Fibroblast of lung (primary cell): ENCODE measurements around the gene HPSE2. TPM values are rescaled to one million over a fixed set of nuclear protein-coding genes. Genes with fewer than 3 reads are reported as not detected.
"Not testable (repeated sequence)": the region's sequence is repeated elsewhere in the genome, so short reads cannot be mapped to it uniquely, and the experiment has no call there.

ENCODE experiments used
- DNase-seq, 2 donors: peaks; one replicate each; pipeline versions ENCODE4 v3.0.0 to v3.0.0-alpha.2; 2010; ENCODE audit warnings: low read depth in 2 of 2
- H2AFZ ChIP-seq: 2 replicates; pipeline ENCODE4 v1.5.1; 2012; ENCODE audit warnings: low read length, control low read depth, inconsistent platforms
- H3K27ac ChIP-seq: 2 replicates; pipeline ENCODE4 v1.5.1; 2011; ENCODE audit warnings: low read length, control low read depth; ENCODE audit not compliant: insufficient read depth
- H3K27me3 ChIP-seq: 2 replicates; pipeline ENCODE4 v1.5.1; 2011; ENCODE audit warnings: mild to moderate bottlenecking, low read length; ENCODE audit not compliant: control insufficient read depth, insufficient read depth
- H3K36me3 ChIP-seq: 2 replicates; pipeline ENCODE4 v1.5.1; 2011; ENCODE audit warnings: low read length; ENCODE audit not compliant: control insufficient read depth, insufficient read depth
- H3K4me1 ChIP-seq: 2 replicates; pipeline ENCODE4 v1.5.1; 2011; ENCODE audit warnings: low read length; ENCODE audit not compliant: control insufficient read depth, insufficient read depth; ENCODE audit errors: extremely low read depth
- H3K4me2 ChIP-seq: 2 replicates; pipeline ENCODE4 v1.5.1; 2011; ENCODE audit warnings: low read length, control low read depth; ENCODE audit not compliant: insufficient read depth; ENCODE audit errors: extremely low read depth
- H3K4me3 ChIP-seq, 4 experiments: fragments of 200-600 bp in 1 of 4; sonication (generic) in 1 of 4; replicated peaks in 1 of 4; 2 replicates each; pipeline ENCODE4 v1.5.1; 2011 to 2016; ENCODE audit warnings: low read length in 4 of 4, low read depth in 3 of 4, mild to moderate bottlenecking in 3 of 4, control low read depth in 2 of 4, inconsistent platforms in 1 of 4, mixed read lengths in 1 of 4; ENCODE audit not compliant: insufficient read depth in 1 of 4; ENCODE audit errors: control extremely low read depth in 1 of 4
- H3K79me2 ChIP-seq: 2 replicates; pipeline ENCODE4 v1.5.1; 2012; ENCODE audit warnings: mild to moderate bottlenecking, low read length, inconsistent platforms; ENCODE audit not compliant: control insufficient read depth, insufficient read depth
- H3K9ac ChIP-seq: 2 replicates; pipeline ENCODE4 v1.5.1; 2011; ENCODE audit warnings: mild to moderate bottlenecking, low read length, control low read depth; ENCODE audit not compliant: insufficient read depth
- H3K9me3 ChIP-seq: 2 replicates; pipeline ENCODE4 v1.5.1; 2012; ENCODE audit warnings: low read depth, low read length; ENCODE audit not compliant: control insufficient read depth, insufficient read depth
- H4K20me1 ChIP-seq: 2 replicates; pipeline ENCODE4 v1.5.1; 2011; ENCODE audit warnings: low read length; ENCODE audit not compliant: control insufficient read depth, insufficient read depth; ENCODE audit errors: extremely low read depth
- CTCF ChIP-seq, 2 donors: IDR thresholded peaks in 1 of 2; conservative IDR thresholded peaks in 1 of 2; 1 replicate in 1 of 2; 2 replicates in 1 of 2; pipeline ENCODE4 v1.5.1; 2011 to 2012; ENCODE audit warnings: low read length in 2 of 2, control low read depth in 1 of 2, inconsistent platforms in 1 of 2, low read depth in 1 of 2, mild to moderate bottlenecking in 1 of 2
- EZH2 ChIP-seq: IDR thresholded peaks from 2 replicates; pipeline ENCODE4 v1.5.1; 2012; ENCODE audit warnings: low read length, control low read depth, mild to moderate bottlenecking; ENCODE audit errors: missing control alignments
- polyA plus RNA-seq, 2 donors: library from polyadenylated mRNA; depleted of rRNA in 1 of 2; stranded (reverse) in 1 of 2; unstranded in 1 of 2; fragments of >200 nt; gene quantifications; 2 replicates each; pipeline ENCODE4 v1.2.1, GENCODE V29; 2011 to 2012; ENCODE audit warnings: missing spikeins in 1 of 2
- total RNA-seq: library from RNA; depleted of rRNA; stranded (reverse); fragments of >200 nt; gene quantifications from 2 replicates; pipeline ENCODE4 v1.2.1, GENCODE V29; 2014

Gene HPSE2
- total and polyA plus RNA-seq, 2 donors (not counting 1 experiment from before 2014, with no cell fraction given), result 0.02 to 0.17 TPM

- Histone ChIP-seq H3K9ac (no peak overlapping the region), H3K4me3 (no peak overlapping the region), H3K79me2 (no peaks in the 10 kb centered on the region), H3K27ac (no peak overlapping the region), H3K36me3 (no peaks in the 10 kb centered on the region), H3K4me2 (no peak overlapping the region), H2AFZ (no peak overlapping the region), H3K9me3 (no peaks in the 10 kb centered on the region), H4K20me1 (no peaks in the 10 kb centered on the region), H3K27me3 (no peaks in the 10 kb centered on the region), H3K4me1 (no peaks in the 10 kb centered on the region)
- TF ChIP-seq CTCF (conservative IDR thresholded peaks at IDR 0.05 in 1 of 2, IDR thresholded peaks at IDR 0.05 in 1 of 2; ENCODE audit: low read depth in 1 of 2, low read length in 2 of 2), result no peak
- TF ChIP-seq EZH2, result no peak
- DNase-seq, result no peak
These were observed 74.5 kb downstream of the HPSE2 start for GRCh38 chr10:99161165-99161564.

GRCh38 chr10:99143651-99144050 lies 92.0 kb downstream of the HPSE2 start:
- DNase-seq, result no peak
- Histone ChIP-seq H3K9me3 (no peaks in the 10 kb centered on the region), H3K4me1 (no peaks in the 10 kb centered on the region), H3K36me3 (no peaks in the 10 kb centered on the region), H3K4me3 (no peak overlapping the region), H4K20me1 (no peaks in the 10 kb centered on the region), H3K27ac (no peak overlapping the region), H3K4me2 (no peak overlapping the region), H3K79me2 (no peaks in the 10 kb centered on the region), H2AFZ (no peak overlapping the region), H3K27me3 (no peaks in the 10 kb centered on the region), H3K9ac (no peak overlapping the region)
- TF ChIP-seq EZH2 (no peak), CTCF (conservative IDR thresholded peaks at IDR 0.05 in 1 of 2, IDR thresholded peaks at IDR 0.05 in 1 of 2; ENCODE audit: low read depth in 1 of 2, low read length in 2 of 2) (no peak)

GRCh38 chr10:99143011-99143410 lies 92.6 kb downstream of the HPSE2 start:
- no peak overlapping the region for H3K9ac ChIP-seq
- H3K4me3 ChIP-seq, result no peak overlapping the region
- no peak overlapping the region for H3K4me2 ChIP-seq
- no peak for TF ChIP-seq CTCF (conservative IDR thresholded peaks at IDR 0.05 in 1 of 2, IDR thresholded peaks at IDR 0.05 in 1 of 2; ENCODE audit: low read depth in 1 of 2, low read length in 2 of 2)
- H3K36me3 ChIP-seq, result no peaks in the 10 kb centered on the region
- no peaks in the 10 kb centered on the region for H3K9me3 ChIP-seq
- no peaks in the 10 kb centered on the region for H3K79me2 ChIP-seq
- no peak overlapping the region for H3K27ac ChIP-seq
- no peak overlapping the region for H2AFZ ChIP-seq
- H3K4me1 ChIP-seq, result no peaks in the 10 kb centered on the region
- no peak for DNase-seq
- no peaks in the 10 kb centered on the region for H4K20me1 ChIP-seq
- no peaks in the 10 kb centered on the region for H3K27me3 ChIP-seq

- peak in 1 of 2 donors; percentile 9 for DNase-seq
- H3K4me3 ChIP-seq, H3K4me2 ChIP-seq, H3K36me3 ChIP-seq, H3K27me3 ChIP-seq, H3K4me1 ChIP-seq, H3K9me3 ChIP-seq, H3K9ac ChIP-seq, H3K27ac ChIP-seq, H4K20me1 ChIP-seq, H3K79me2 ChIP-seq, H2AFZ ChIP-seq: not testable (repeated sequence)
These were observed 102.8 kb downstream of the HPSE2 start for GRCh38 chr10:99132897-99133296.
